Glutamatergic neuron (in vitro differentiated cells): ENCODE results near the gene DUOX2. TPM values are rescaled to one million over a fixed set of nuclear protein-coding genes. Genes with fewer than 3 reads are reported as not detected.

Source experiments
- DNase-seq: peaks from one replicate; pipeline ENCODE4 v3.0.0; 2022
- H3K27ac Mint-ChIP-seq: one replicate; pipeline ENCODE4 v1.8.0; 2020; ENCODE audit warnings: mild to moderate bottlenecking, mixed read lengths, inconsistent platforms; ENCODE audit not compliant: unreplicated experiment
- H3K27me3 Mint-ChIP-seq: one replicate; pipeline ENCODE4 v1.8.0; 2020; ENCODE audit warnings: mild to moderate bottlenecking, moderate library complexity, mixed read lengths, inconsistent platforms; ENCODE audit not compliant: unreplicated experiment
- H3K36me3 Mint-ChIP-seq: one replicate; pipeline ENCODE4 v1.8.0; 2020; ENCODE audit warnings: mild to moderate bottlenecking, mixed read lengths, inconsistent platforms; ENCODE audit not compliant: unreplicated experiment
- H3K4me1 Mint-ChIP-seq: one replicate; pipeline ENCODE4 v1.8.0; 2020; ENCODE audit warnings: mild to moderate bottlenecking, low read depth, mixed read lengths, inconsistent platforms; ENCODE audit not compliant: unreplicated experiment
- H3K4me3 Mint-ChIP-seq: one replicate; pipeline ENCODE4 v1.8.0; 2020; ENCODE audit warnings: mild to moderate bottlenecking, mixed read lengths, inconsistent platforms; ENCODE audit not compliant: unreplicated experiment
- H3K9me3 Mint-ChIP-seq: one replicate; pipeline ENCODE4 v1.8.0; 2020; ENCODE audit warnings: mild to moderate bottlenecking, moderate library complexity, mixed read lengths, inconsistent platforms; ENCODE audit not compliant: unreplicated experiment
- CTCF ChIP-seq: fragments of 200-600 bp; sonication (generic); IDR thresholded peaks from one replicate; pipeline ENCODE4 v1.5.0; 2021; ENCODE audit not compliant: partially characterized antibody, unreplicated experiment
- total RNA-seq: library from RNA; stranded (reverse); fragmentation: NEBNext Ultra II Directional; extraction: Animal tissue kit (Norgen Biotek cat#: 25700); gene quantifications from one replicate; pipeline ENCODE4 v1.2.1, GENCODE V29; 2021; ENCODE audit not compliant: unreplicated experiment

Gene DUOX2
- total RNA-seq, 1 donor from 2014 or later = not detected

- no peak overlapping the region for H3K27ac Mint-ChIP-seq
- TF ChIP-seq CTCF = no peak
- peak overlapping the region; percentile 38 for H3K4me3 Mint-ChIP-seq
- no peaks in the 10 kb centered on the region for H3K36me3 Mint-ChIP-seq
- DNase-seq = peak; percentile 40
- H3K9me3 Mint-ChIP-seq = peaks cover 10% of the 10 kb centered on the region
- H3K4me1 Mint-ChIP-seq = no peaks in the 10 kb centered on the region
- peaks cover 50% of the 10 kb centered on the region for H3K27me3 Mint-ChIP-seq
These were observed 2.7 kb upstream of the DUOX2 start for GRCh38 chr15:45116482-45117307.

GRCh38 chr15:45116006-45116481 lies 2.1 kb upstream of the DUOX2 start:
- Mint-ChIP-seq H3K4me3 (peak overlapping the region; percentile 38), H3K36me3 (no peaks in the 10 kb centered on the region), H3K9me3 (peaks cover 10% of the 10 kb centered on the region), H3K27ac (no peak overlapping the region), H3K27me3 (peaks cover 48% of the 10 kb centered on the region), H3K4me1 (no peaks in the 10 kb centered on the region)
- TF ChIP-seq CTCF = no peak
- DNase-seq = peak; percentile 4

GRCh38 chr15:45115312-45115820 lies 1.4 kb upstream of the DUOX2 start:
- peaks cover 10% of the 10 kb centered on the region for H3K9me3 Mint-ChIP-seq
- no peaks in the 10 kb centered on the region for H3K36me3 Mint-ChIP-seq
- peaks cover 51% of the 10 kb centered on the region for H3K27me3 Mint-ChIP-seq
- no peak overlapping the region for H3K27ac Mint-ChIP-seq
- H3K4me1 Mint-ChIP-seq = no peaks in the 10 kb centered on the region
- TF ChIP-seq CTCF = no peak
- DNase-seq = no peak
- H3K4me3 Mint-ChIP-seq = no peak overlapping the region

- no peak for TF ChIP-seq CTCF
- Mint-ChIP-seq H3K9me3 (peaks cover 10% of the 10 kb centered on the region), H3K27me3 (peaks cover 55% of the 10 kb centered on the region), H3K36me3 (no peaks in the 10 kb centered on the region), H3K4me3 (no peak overlapping the region), H3K4me1 (no peaks in the 10 kb centered on the region), H3K27ac (no peak overlapping the region)
- no peak for DNase-seq
These were observed 746 bp upstream of the DUOX2 start for GRCh38 chr15:45114751-45115085.

GRCh38 chr15:45113380-45113990 lies 487 bp downstream of the DUOX2 start:
- Mint-ChIP-seq H3K9me3 (peaks cover 10% of the 10 kb centered on the region), H3K4me3 (peak overlapping the region; percentile 23)

More at GRCh38 chr15:45113380-45113990, 487 bp downstream of the DUOX2 start:
- no peak for TF ChIP-seq CTCF
- Mint-ChIP-seq H3K36me3 (no peaks in the 10 kb centered on the region), H3K4me1 (no peaks in the 10 kb centered on the region), H3K27ac (no peak overlapping the region), H3K27me3 (peaks cover 55% of the 10 kb centered on the region)
- no peak for DNase-seq
